Lung (tissue), 12 donors: ENCODE data around the gene PDE3B. TPM values are rescaled to one million over a fixed set of nuclear protein-coding genes. Genes with fewer than 3 reads are reported as not detected.
A peak's percentile ranks its signal among the peaks of the same experiment; 100 is the strongest.

Experiments
- ATAC-seq: fragments of 200-7000 bp; cut with Tn5 transposase; one replicate; pipeline ENCODE4 v1.9.1; 2020; ENCODE audit warnings: moderate number of reproducible peaks; ENCODE audit not compliant: insufficient read depth, low FRiP score
- DNase-seq, 3 donors: peaks; one replicate each; pipeline ENCODE4 v3.0.0-alpha.2; 2013 to 2017
- H3K27ac ChIP-seq, 2 donors: one replicate each; pipeline ENCODE4 v1.5.1; 2013; ENCODE audit warnings: mild to moderate bottlenecking in 2 of 2, moderate library complexity in 2 of 2, control low read depth in 1 of 2, inconsistent platforms in 1 of 2, low read depth in 1 of 2, low read length in 1 of 2
- H3K27me3 ChIP-seq, 3 donors: one replicate each; pipeline ENCODE4 v1.5.1; 2013; ENCODE audit warnings: low read length in 2 of 3; ENCODE audit not compliant: control insufficient read depth in 3 of 3, insufficient read depth in 3 of 3
- H3K36me3 ChIP-seq, 4 donors: one replicate each; pipeline ENCODE4 v1.5.1; 2013; ENCODE audit warnings: low read length in 4 of 4, mild to moderate bottlenecking in 1 of 4, moderate library complexity in 1 of 4; ENCODE audit not compliant: control insufficient read depth in 4 of 4, insufficient read depth in 4 of 4
- H3K4me1 ChIP-seq, 5 donors: one replicate each; pipeline ENCODE4 v1.5.1; 2013; ENCODE audit warnings: low read length in 5 of 5, mild to moderate bottlenecking in 2 of 5, moderate library complexity in 1 of 5; ENCODE audit not compliant: control insufficient read depth in 5 of 5, insufficient read depth in 5 of 5
- H3K4me3 ChIP-seq: one replicate; pipeline ENCODE4 v1.5.1; 2013; ENCODE audit warnings: mild to moderate bottlenecking, control low read depth, moderate library complexity
- H3K9ac ChIP-seq, 2 donors: one replicate each; pipeline ENCODE4 v1.5.1; 2013; ENCODE audit warnings: low read length in 2 of 2, control low read depth in 1 of 2; ENCODE audit not compliant: insufficient read depth in 1 of 2
- H3K9me3 ChIP-seq, 4 donors: one replicate each; pipeline ENCODE4 v1.5.1; 2013; ENCODE audit warnings: low read length in 3 of 4, mild to moderate bottlenecking in 1 of 4, moderate library complexity in 1 of 4; ENCODE audit not compliant: control insufficient read depth in 4 of 4, insufficient read depth in 3 of 4
- WGBS, 2 donors: extraction: QIAGEN DNeasy Blood & Tissue Kit; methylation state at CpG; one replicate each; pipeline ENCODE4 v1.1.7; 2013; 5-methylcytosine and 5-hydroxymethylcytosine counted together
- polyA plus RNA-seq, 2 donors: library from polyadenylated mRNA; stranded (reverse); fragments of 200-250 nt; gene quantifications; one replicate each; pipeline ENCODE4 v1.2.1, GENCODE V29; 2013
- total RNA-seq, 2 donors: library from RNA; depleted of rRNA in 1 of 2; stranded (reverse); fragments of >200 nt in 1 of 2; gene quantifications; one replicate each; pipeline ENCODE4 v1.2.1, GENCODE V29; 2014 to 2021
- TF ChIP-seq, protein P1 (sequence below): IDR thresholded peaks from 2 replicates; pipeline ENCODE4 v1.5.1; 2012; ENCODE audit warnings: mild to moderate bottlenecking; ENCODE audit errors: control extremely low read depth, extremely low read depth
- donor health status: control.
- donor health status: control.
- donor health status: Bipolar disorder and iron deficiency.
- donor health status: healthy.
- donor health status: DM: yes; HTN: yes; CAD: no.

PDE3B gene
- total and polyA plus RNA-seq, 4 donors, result 3.3 to 79.2 (median 11.5) TPM

DNA sequence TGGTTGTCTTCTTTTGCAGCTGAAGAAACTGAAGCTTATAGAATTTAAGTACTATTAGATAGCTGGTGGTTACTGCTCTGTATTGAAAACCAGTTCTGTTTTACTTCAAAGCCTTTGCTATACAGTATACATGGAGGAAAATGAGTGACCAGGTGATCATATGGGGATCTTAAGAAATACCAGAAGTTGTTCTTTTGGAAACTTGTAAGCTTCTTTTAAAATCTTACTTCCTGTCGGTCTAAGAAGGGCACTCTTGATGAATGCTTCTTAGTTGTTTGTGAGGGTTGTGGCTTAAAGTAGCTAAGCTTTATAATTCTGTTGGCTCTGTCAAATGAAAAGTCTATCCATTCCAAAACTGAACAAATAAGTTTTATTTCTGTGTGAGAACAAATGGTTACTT is 55.2 kb downstream of the PDE3B start:
- Histone ChIP-seq H3K4me3 (no peak overlapping the region), H3K36me3 (no peaks in the 10 kb centered on the region), H3K27ac (no peak overlapping the region), H3K4me1 (peaks cover 0 to 5% (median 0%) of the 10 kb centered on the region in 5 donors), H3K9ac (no peak overlapping the region), H3K27me3 (no peaks in the 10 kb centered on the region), H3K9me3 (no peaks in the 10 kb centered on the region)
- DNase-seq, result no peak
- TF ChIP-seq, protein P1, sequence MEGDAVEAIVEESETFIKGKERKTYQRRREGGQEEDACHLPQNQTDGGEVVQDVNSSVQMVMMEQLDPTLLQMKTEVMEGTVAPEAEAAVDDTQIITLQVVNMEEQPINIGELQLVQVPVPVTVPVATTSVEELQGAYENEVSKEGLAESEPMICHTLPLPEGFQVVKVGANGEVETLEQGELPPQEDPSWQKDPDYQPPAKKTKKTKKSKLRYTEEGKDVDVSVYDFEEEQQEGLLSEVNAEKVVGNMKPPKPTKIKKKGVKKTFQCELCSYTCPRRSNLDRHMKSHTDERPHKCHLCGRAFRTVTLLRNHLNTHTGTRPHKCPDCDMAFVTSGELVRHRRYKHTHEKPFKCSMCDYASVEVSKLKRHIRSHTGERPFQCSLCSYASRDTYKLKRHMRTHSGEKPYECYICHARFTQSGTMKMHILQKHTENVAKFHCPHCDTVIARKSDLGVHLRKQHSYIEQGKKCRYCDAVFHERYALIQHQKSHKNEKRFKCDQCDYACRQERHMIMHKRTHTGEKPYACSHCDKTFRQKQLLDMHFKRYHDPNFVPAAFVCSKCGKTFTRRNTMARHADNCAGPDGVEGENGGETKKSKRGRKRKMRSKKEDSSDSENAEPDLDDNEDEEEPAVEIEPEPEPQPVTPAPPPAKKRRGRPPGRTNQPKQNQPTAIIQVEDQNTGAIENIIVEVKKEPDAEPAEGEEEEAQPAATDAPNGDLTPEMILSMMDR, result no peak
- no peak for ATAC-seq
- WGBS, 2 donors, result 51 to 66% methylated on average over 1 of the region's 1 CpG

DNA sequence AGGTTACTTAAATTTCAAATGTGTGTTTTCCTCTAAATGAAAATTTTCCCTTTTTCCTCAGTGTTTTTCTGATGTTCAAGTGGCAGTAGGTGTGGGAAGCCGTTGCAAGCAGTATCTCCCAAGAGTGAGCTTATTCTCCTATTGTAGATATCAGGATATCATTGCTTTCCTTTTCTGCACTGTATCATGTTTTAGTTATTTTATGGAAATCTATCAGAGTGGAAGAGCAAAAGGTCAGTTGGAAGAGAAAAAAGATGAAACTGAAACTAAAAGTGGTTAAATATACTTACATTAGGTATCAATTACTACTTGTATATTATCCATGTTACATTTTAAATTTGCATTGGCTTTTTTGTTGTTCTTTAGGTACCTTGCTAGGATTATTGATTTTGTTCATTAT is 57.0 kb downstream of the PDE3B start:
- Histone ChIP-seq H3K9ac (no peak overlapping the region), H3K36me3 (no peaks in the 10 kb centered on the region), H3K27ac (no peak overlapping the region), H3K27me3 (no peaks in the 10 kb centered on the region), H3K4me1 (peaks cover 0 to 5% (median 0%) of the 10 kb centered on the region in 5 donors), H3K4me3 (no peak overlapping the region), H3K9me3 (peaks cover 0 to 2% (median 0%) of the 10 kb centered on the region in 4 donors)
- 61 to 63% methylated on average over 1 of the region's 1 CpG for WGBS, 2 donors
- TF ChIP-seq, protein P1, result no peak
- ATAC-seq, result no peak
- DNase-seq, result peak in 2 of 3 donors; percentile 5 to 23

DNA sequence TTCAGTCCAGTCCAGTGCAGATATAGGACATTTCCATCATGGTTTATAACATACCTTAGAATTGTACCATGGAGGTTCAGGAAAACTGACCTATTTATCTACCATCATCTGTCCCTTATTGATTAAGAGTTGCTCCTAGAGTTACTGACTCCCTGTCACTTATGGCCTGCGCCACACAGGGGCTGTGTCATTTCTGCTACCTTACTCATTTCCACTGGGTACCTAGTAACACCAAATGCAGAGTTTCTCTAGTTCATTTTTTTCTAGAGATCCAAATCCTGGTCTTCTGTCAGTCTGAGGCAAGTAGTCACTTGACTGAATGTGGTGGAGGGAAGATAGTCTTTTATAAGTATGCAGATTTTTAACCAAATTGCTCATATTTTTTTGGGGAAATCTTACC is 59.2 kb downstream of the PDE3B start:
- Histone ChIP-seq H3K4me1 (peaks cover 0 to 5% (median 0%) of the 10 kb centered on the region in 5 donors), H3K9me3 (peaks cover 0 to 3% (median 0%) of the 10 kb centered on the region in 4 donors), H3K9ac (no peak overlapping the region), H3K27ac (no peak overlapping the region), H3K36me3 (no peaks in the 10 kb centered on the region), H3K27me3 (no peaks in the 10 kb centered on the region), H3K4me3 (no peak overlapping the region)
- TF ChIP-seq, protein P1, result no peak
- ATAC-seq (no peak), DNase-seq (no peak)
- 96 to 100% methylated on average over 1 of the region's 1 CpG for WGBS, 2 donors

DNA sequence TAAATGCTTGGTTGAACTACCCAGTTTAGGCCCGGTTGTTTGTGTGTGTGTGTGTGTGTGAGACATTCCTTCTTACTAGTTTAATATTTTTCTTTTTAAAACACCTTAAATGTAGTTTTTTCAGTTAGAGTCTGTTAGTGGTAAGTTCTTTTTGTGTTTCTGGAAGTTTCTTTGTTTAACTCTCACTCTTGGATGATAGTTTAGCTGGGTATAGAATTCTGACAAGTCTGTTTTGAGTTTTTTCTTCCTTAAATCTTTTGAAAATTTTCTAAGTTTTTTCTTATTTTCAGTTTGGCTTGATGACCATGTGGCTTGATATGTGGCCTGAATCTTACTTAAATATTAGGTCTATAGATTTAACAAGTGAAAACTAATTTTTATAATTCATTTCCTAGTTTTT is 60.1 kb downstream of the PDE3B start:
- H3K27me3 ChIP-seq, result no peaks in the 10 kb centered on the region
- H3K27ac ChIP-seq, result no peak overlapping the region
- TF ChIP-seq, protein P1, result no peak
- WGBS, 2 donors, result 100% methylated on average over 1 of the region's 1 CpG
- H3K4me1 ChIP-seq, result peaks cover 0 to 5% (median 0%) of the 10 kb centered on the region in 5 donors
- ATAC-seq, result no peak
- H3K4me3 ChIP-seq, result no peak overlapping the region
- no peak overlapping the region for H3K9ac ChIP-seq
- peak in 1 of 3 donors; percentile 9 for DNase-seq
- H3K36me3 ChIP-seq, result no peaks in the 10 kb centered on the region
- peaks cover 0 to 3% (median 0%) of the 10 kb centered on the region in 4 donors for H3K9me3 ChIP-seq
